HG03097 (cell line): ENCODE data around the gene CBFA2T2.
"Not testable (repeated sequence)": the region's sequence is repeated elsewhere in the genome, so short reads cannot be mapped to it uniquely, and the experiment has no call there.

Experiments used
- ATAC-seq: cut with Tn5 transposase; IDR thresholded peaks from one replicate; pipeline ENCODE4 v1.9.1; 2021; ENCODE audit not compliant: unreplicated experiment, low FRiP score

The CBFA2T2 gene

DNA sequence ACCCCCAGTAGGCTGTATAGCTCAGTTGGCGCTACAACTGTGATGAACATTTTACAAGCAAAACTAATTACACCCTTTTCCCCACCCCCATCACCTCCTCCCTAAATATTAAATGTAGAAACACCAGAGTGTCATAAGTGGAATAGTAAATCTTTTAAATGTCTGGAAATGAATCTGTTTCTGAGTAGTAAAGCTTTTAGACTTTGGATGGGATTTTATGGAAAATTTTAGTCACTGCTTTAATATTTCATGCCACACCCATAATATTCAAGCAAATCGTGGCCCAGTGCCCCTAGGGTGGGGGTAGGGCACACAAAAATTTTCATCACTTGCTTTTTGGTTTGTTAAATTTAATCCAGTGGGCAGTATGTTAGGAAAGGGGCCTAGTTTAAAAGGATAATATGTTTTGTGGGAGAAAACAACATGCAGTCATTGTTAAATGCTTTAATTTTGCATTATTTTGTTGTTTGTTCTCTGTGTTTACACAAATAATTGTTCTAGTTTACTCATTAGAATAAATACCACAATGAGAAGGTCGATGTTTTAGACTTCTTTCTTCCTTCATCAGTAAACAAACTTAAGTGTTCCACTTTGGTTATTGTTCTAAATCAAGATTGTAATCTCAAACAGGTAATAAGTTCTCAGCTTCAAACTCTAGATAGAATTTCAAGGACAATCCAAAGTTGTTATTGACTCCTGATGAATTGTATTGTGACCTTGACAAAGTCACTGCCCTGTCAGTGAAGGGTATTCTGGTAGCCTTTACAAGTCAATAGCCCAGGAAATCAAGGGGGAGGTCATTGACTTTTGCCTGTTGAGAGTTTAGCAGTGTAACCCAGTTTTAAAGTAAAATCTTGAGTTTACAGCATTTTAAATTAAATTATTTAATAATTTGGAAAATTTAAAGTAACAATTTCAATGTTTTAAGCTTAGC lies 79.2 kb downstream of the CBFA2T2 start:
- ATAC-seq = no peak

DNA sequence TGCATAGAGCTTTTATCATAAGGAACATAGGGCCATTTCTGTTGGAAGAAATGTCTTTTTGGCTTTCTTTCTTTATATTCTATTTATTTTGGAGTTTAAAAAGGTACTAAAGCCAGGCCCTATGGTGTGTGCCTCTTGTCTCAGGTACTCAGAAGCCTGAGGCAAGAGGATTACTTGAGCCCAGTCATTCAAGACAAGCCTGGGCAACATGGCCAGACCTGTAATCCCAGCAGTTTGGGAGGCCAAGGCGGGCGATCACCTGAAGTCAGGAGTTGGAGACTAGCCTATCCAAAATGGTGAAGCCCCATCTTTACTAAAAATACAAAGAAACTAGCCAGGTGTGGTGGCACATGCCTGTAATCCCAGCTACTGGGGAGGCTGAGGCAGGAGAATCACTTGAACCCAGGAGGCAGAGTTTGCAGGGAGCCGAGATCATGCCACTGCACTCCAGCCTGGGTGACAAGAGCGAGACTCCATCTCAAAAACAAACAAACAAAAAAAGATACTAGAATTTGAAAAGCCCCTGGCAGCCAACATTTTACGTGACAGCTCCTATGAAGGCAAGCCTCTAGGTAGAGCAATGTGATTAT lies 80.0 kb downstream of the CBFA2T2 start:
- no peak for ATAC-seq

DNA sequence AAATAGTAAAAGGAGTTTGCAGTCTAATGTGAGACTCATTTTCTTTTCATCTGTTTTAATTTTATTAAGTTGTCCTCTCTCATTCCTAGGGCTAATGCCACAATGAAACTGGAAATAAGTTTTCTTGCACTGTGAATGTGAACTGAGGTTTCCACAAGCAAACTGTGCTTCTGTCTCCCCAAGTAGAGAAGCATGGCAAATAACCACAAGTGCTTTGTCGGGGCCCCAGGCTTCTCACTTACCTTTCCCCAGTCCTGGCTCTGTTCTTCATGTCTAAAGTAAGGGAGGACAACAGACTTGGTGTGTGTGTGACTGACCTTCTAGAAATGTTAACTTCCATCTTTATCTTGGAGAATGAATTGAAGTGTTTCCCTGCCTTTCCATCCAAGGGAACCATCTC lies 80.8 kb downstream of the CBFA2T2 start:
- no peak for ATAC-seq

DNA sequence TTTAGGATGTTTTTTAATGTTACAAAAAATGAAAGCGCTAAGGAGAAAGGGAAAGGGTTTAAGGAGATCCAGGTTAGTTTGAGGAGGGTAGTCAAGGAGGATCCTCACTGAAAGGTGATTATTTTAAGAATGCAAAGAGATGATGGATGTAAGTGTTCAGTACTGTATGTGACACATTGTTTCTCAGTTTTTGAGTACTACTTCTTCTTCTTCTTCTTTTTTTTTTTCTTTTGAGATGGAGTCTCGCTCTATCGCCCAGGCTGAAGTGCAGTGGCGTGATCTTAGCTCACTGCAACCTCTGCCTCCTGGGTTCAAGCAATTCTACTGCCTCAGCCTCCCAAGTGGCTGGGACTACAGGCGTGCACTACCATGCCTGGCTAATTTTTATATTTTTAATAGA lies 83.4 kb downstream of the CBFA2T2 start:
- ATAC-seq = not testable (repeated sequence)

DNA sequence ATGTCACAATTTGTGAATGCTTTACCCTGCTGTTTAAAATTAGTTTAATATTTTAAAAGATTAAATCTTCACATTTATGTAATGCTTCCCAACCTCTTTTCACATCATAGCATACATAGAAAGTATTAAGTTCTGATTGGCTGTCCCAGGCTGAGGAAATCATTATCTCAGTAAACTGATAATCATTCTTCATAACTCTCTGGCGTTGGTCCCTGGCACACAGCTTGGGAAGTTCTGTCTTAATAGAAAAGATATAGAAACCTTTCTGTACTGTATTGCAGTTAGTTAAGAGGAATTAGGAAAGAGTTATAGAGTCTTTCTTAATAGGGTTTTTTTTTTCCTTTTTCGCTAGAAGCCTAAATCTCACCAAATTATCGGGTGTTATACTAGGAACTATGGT lies 85.4 kb downstream of the CBFA2T2 start:
- ATAC-seq = no peak

DNA sequence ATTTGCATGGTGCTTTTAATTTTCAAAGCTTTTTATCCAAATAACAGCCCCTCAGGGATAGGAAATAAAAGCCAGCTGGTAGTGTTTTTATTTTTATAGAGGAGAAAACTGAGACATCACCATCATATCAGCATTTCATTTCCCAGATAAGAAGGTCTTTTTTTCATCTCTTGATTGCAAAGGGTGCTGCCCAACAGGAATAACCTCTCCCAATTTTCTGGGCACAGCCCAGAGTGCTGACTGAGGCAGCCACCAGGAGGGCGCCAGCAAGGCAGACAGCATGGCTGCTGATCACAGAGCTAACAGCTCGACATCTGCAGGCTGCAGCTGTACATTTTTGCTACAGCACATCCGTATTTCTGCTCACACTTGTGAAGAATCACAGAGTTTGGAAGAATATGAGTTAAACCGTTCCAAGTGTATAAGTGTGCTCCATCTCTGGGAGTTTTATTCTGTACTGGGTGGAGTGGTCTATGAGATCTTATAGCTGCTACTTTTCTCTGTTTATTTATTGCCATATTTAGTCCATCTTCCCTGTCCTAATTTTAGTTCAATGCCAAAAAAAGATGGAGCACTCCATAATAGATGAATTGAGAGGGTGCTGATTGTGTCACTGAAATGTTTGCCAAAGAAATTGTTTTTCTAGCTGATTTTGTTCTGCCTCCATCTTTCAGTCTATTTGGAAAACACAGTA lies 86.7 kb downstream of the CBFA2T2 start:
- ATAC-seq = no peak

DNA sequence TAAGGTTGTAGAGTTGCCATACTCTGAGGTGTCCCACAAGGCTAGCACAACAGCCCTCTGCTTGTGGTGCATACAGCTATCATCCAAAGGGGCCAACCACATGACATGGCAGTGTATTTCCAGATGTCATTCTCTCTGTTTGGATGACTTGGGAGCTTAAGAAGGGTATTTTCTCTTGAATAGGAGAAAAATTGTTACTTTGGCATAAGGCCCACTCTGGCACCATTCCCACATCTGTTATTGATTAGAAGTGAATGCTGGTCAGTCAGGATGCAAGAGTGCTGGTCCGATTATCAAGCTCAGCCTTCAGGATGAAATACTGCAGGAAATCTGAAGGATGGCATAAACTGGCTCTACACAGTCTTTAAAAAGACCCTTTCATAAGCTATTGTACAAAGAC lies 88.6 kb downstream of the CBFA2T2 start:
- ATAC-seq = no peak

DNA sequence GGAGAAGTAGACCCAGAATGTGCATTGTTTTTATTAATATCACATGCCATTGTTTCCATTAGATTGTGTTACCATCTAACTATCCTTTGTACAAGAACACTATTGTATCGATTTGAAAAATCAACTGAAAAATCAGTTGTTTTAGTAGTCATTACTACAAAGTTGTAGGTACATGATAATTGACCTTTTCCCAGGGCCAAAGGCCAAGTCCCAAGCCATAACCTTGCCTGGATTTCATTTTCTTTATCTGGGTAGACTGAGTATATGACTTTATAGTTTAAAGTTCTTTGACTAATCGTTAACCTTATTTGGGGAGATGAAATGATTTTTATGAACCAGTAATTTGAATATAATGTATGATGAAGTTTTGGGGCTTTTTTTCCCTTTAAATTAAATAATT lies 93.2 kb downstream of the CBFA2T2 start:
- ATAC-seq = no peak

DNA sequence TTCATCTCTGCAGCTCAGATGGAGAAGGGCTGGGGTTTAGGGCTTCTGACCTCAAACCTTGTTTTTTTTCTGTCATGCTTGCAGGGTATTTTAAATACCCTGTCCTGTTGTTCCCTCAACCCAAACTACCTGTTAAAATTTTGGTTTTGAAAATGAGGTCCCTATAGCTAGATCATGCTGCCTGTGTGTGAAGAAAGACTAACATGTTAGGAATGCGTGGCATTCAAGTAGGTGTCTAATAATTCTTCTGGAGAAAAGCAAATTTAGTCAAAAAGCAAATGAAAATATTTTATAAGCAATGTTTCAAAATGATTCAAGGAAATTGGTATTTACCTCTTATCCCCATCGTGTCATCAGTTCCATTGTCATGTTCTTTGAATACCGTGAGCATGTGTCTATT lies 95.1 kb downstream of the CBFA2T2 start:
- no peak for ATAC-seq

DNA sequence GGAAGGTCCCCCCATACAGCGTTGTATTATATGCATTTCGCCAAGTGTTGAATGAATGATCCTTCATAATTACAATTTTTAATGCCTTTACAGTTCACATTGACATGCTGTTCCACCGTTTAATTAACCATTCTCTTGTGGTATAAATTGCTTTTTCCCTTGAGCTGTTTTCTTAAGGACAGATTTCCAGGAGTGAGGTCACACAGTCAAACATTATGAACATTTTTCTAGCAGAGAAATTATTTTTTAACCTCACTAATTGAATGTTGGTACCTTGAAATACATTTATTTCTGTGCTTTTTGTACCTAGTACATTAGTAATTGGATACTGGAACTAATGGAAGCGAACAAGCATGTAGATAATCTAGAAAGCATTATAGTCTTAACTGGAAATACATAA lies 95.5 kb downstream of the CBFA2T2 start:
- ATAC-seq = no peak

DNA sequence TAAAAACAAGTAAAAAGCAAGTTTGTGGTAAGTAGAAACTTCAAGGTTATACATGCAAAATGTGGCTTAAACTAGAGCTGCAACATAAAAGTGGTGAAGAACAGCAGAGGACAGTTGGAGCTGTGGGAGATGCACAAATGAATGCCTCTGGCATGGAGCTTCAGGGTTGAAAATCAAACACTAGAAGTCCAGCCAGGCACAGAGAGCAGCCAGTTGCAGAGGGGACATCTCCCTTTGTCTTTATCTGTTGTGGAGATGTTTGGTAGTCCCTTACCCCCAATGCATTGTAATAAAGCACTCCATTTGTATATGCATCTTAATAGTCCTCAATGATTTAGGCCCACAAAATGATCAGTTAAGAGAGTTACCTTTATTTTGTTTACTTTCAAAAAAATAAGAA lies 99.2 kb downstream of the CBFA2T2 start:
- ATAC-seq = no peak

DNA sequence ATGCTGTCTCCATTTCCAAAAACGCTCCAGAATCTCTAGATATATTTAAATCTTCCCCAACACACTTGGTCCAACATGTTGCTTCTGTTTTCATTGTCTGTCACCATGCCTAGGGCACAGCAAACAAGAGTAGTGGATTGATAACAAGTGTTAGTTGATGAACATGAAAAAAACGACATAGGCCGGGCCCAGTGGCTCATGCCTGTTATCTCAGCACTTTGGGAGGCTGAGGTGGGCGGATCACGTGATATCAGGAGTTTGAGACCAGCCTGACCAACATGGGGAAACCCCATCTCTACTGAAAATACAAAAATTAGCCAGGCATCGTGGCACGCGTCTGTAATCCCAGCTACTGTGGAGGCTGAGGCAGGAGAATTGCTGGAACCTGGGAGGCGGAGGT lies 102.0 kb downstream of the CBFA2T2 start:
- ATAC-seq = not testable (repeated sequence)

DNA sequence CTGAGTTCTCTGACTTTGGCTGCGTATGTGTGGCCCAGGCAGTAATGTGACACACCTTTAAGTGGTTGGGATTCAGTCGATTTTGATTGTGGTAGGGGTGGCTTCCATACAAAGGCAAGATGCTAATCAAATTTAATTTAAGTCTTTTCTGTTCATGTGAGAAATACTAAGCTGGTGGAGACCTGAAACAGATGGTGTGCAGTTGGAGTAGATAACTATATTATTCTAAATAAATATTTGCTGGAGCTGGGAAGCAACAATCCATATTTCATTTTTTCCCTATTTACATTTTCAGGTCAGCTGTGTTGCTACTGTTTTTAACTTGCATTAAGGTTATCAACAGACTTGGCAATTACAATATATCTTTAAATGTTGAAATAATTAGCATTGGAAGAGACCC lies 104.8 kb downstream of the CBFA2T2 start:
- ATAC-seq = no peak

DNA sequence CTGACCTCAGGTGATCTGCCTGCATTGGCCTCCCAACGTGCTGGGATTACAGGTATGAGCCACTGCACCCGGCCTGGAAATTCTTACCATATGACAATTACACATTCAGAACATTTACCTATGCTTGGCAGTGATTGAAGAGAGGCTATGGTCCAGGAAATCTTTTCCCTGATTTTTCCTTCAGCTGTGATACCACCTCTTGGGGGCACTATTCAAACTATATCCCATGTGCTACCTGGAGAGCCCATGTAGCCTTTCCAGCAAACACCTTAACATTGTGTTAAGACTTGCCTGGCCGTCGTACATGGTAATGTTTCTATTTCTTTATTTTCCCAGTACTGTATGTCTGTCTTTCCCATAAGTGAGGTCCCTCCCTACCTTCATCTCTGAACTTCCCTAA lies 110.5 kb downstream of the CBFA2T2 start:
- ATAC-seq = no peak

DNA sequence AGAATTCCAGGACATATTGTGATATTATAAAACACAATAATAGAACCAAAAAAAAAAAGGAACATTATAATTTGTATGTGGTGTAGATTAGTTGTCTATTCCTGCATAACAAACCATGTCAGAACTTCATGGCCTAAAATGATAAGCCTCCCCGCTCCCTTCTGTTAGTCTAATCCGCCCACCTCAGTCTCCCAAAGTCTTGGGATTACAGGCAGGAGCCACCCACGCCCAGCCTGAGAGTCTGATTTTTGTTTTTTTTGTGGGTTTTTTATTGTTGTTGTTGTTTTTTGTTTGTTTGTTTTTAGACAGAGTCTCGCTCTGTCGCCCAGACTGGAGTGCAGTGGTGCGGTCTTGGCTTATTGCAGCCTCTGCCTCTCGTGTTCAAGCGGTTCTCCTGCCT lies 111.1 kb downstream of the CBFA2T2 start:
- ATAC-seq = no peak

DNA sequence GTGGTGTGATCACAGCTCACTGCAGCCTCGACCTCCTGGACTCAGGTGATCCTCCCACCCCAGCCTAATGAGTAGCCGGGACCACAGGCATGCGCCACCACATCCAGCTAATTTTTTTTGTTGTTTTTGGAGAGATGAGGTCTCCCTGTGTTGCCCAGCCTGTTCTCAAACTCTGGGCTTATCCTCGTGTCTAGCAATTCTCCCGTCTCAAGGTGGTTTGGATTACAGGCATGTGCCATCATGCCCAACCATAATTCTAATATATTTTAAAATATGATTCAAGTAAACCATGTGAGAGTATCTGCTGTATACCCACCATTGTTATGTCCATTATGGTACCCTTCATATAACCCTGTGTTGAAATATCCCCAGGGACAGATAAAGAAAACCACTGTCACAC lies 112.0 kb downstream of the CBFA2T2 start:
- no peak for ATAC-seq

DNA sequence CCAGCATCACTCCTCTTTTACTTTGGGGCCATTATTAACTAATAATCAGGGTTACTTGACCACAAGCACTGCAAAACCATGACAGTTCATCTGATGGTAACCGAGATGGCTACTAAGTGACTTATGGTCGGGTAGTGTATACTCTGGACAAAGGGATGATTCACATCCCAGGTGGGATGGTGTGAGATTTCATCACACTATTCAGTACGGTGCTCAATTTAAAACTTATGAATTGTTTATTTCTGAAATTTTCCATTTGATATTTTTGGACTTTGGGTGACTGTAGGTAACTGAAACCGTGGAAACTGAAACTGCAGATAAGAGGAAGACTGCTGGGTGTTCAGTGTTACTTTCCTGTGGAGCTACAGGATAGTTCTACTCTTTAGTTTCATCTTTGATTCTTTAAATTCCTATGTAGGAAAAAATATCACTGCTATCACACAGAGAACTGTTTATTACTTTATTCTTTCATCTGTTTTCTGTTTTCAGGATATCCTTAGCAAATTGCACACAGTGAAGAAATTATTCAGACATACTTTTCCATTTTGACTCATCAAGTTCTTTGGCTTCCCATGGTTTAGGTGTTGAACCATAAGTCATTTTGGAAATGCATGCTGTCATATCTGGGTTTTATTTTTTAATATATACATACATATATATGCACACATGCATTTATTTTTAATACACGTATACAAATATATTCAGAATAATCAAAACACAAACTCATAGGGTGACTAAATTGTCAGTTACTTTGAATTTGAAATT lies 113.1 kb downstream of the CBFA2T2 start:
- ATAC-seq = no peak

DNA sequence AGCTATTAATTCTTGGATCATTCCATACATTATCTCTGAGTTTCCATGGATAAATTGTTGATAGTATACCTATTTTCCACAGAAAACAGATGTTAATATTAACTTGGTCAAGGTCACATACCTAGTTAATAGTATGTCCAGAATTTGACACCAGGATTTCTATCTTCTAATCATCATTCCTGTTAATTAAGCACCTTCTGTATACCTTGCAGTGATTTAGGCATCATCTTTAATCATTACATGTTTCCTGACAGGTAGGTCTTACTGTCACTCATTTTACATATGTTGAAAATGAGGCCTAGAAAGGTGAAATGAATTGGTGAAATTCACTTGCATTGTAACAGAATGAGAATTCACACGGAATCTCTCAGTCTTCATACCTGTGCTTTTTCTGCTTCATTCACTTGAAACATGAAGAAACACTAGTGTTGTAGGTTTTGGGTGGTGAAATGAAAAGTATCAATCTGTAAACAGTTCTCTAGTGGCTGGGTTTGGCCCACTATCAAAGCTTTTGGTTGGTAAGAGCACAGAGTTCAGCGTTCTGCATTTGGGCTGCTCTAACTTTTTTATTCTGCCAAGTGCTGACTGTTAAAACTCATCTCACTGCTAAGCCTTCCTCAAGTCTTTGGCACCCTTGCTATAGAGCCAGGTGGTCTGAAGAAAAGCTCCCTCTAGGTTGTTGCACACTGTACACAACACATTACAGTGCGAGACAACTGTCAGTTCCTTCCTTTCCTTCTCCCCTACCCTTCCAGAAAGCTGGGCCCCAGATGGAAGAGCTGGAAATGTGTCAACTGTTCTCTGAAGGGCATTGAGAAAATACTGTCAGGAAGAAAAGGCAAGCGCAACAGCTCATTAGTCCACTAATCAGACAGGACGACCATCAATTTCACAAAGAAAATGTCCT lies 114.4 kb downstream of the CBFA2T2 start:
- no peak for ATAC-seq

DNA sequence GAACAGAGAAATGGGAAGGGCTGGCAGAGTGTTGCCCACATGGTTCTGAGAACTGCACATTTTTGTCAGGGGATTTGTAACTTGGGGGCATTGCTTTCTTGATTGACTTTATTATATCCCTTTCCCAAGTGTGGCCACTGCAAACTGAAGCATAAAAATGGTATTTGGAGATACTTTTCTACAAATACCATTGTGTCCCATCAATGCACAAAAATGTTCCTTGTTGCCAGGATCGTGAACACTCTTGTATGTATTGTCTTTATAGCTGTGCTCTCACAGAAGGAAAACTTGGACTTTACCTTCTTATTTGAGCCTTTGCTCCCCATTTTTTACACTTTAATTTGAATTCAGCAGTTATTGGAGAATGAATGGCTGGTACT lies 115.1 kb downstream of the CBFA2T2 start:
- ATAC-seq = no peak
